ENCODE data around the gene DGKK.
"Not testable (repeated sequence)": the region's sequence is repeated elsewhere in the genome, so short reads cannot be mapped to it uniquely, and the experiment has no call there.

The DGKK gene

DNA sequence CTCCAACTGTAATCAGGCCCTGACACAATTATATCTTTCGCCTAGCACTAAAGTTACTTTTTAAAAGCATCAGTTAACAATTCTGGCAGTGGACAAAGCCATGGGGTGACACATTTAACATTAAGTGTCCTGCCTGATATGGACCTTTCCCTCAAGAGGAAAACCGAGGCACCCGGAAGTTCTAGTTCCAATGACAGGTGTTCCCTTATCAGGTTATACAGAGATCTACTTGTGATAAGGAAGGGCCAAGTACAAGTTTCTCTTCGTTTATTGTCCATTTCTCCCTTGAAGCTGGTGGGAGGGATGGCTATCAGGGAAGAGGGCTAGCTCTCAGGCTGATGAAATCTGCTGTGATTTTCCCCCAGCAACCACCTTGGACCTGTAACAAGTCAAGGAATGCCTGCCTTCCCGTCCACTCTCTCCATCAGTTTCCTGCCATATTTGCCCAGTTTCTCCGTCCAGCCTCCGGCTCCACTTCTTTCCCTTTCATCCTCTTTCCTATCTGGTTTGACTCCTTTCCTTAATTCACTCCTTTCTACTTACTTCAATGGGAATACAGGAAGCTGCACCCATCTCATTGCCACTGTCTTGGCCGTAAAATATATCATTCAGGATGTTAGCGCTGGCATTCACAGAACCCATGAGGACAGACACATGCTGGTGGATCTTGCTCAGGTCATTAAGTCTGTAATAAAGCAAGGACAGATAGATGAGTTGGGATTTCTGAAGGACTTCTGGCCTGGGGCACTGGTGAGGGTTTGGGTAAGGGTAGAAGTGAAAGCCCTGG is 95.0 kb downstream of the DGKK start:
- Mint-ChIP-seq H3K9me3 (no peaks in the 10 kb centered on the region), H3K36me3 (no peaks in the 10 kb centered on the region), H3K27ac (no peak overlapping the region), H3K4me3 (no peak overlapping the region), H3K27me3 (no peaks in the 10 kb centered on the region), H3K4me1 (no peaks in the 10 kb centered on the region)

DNA sequence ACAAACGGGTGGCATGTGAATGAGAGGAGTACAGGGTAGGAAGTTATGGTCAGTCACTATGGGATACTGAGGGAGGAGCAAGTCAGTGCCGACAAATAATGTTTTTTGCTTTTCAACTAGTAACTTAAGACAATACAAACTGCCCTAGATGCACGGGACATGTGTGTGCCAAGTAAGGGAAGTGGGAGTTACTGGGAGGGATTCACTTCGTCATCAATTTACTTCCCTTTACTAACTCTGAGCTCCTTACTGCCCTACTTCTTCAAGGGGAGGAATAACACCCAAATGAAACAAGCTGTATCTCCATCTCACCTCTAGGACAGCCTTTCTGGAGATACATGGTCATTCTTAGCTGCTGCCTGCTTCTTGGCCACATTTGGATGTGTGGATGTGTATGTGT is 97.7 kb downstream of the DGKK start:
- no peaks in the 10 kb centered on the region for H3K9me3 Mint-ChIP-seq
- H3K4me3 Mint-ChIP-seq: no peak overlapping the region
- no peaks in the 10 kb centered on the region for H3K4me1 Mint-ChIP-seq

DNA sequence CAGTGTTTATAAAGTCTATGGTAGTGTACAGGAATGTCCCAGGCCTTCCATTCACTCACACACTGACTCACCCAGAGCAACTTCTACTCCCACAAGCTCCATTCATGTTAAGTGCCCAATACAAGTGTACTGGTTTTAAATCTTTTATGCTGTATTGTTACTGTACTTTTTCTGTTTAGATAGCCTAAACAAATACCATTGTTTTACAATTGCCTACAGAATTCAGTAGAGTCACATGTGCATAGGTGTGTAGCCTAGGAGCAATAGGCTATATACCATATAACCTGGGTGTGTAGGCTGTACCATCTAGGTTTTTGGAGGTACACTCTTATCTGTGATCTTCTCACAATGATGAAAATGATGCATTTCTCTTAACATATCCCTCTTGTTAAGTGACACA is 126.7 kb downstream of the DGKK start:
- no peaks in the 10 kb centered on the region for H3K27me3 Mint-ChIP-seq
- no peaks in the 10 kb centered on the region for H3K9me3 Mint-ChIP-seq
- no peaks in the 10 kb centered on the region for H3K4me1 Mint-ChIP-seq
- no peak overlapping the region for H3K27ac Mint-ChIP-seq
- no peaks in the 10 kb centered on the region for H3K36me3 Mint-ChIP-seq
- H3K4me3 Mint-ChIP-seq: no peak overlapping the region

More for the DNA sequence above, 97.7 kb downstream of the DGKK start:
- H3K36me3 Mint-ChIP-seq: no peaks in the 10 kb centered on the region
- no peaks in the 10 kb centered on the region for H3K27me3 Mint-ChIP-seq
- H3K27ac Mint-ChIP-seq: no peak overlapping the region

DNA sequence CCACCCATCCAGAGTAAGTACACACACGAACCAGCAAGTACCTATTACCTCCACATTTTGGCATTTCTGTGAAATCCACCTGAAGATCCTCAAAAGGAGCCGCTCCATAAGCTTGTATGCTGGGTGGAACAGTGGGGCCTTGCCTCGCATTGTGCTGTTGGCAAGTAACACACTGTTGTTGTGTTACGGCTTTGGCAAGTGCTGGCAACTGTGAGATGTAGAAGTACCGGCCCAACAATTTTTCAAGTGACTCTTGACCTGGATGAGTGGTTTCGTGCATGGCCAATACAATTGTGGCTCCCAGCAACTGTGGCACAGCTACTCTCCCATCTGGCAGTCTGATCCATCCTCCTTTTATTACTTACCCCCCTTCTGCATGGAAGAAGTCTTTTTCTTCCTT is 137.3 kb downstream of the DGKK start:
- no peaks in the 10 kb centered on the region for H3K9me3 Mint-ChIP-seq
- H3K4me3 Mint-ChIP-seq: no peak overlapping the region
- H3K4me1 Mint-ChIP-seq: no peaks in the 10 kb centered on the region
- H3K27me3 Mint-ChIP-seq: no peaks in the 10 kb centered on the region
- no peaks in the 10 kb centered on the region for H3K36me3 Mint-ChIP-seq
- no peak overlapping the region for H3K27ac Mint-ChIP-seq

DNA sequence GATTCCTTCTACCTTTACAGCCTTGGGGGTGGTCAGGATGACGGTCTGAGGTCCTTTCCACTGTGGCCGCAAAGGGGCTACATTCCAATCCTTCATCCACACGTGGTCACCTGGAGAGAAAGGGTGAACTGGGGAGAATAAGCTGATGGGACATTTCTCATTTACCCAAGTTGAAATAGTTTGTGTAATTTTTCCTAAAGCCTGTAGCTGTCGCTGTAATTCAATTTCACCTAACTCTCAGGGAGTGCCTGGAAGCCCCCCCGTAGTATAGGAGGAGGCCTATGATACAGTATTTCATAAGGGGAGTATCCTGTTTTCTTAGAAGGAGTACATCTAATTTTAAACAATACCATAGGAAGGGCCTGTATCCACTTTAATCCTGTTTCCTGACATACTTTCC is 138.0 kb downstream of the DGKK start:
- not testable (repeated sequence) for H3K27ac Mint-ChIP-seq, H3K27me3 Mint-ChIP-seq, H3K9me3 Mint-ChIP-seq, H3K4me3 Mint-ChIP-seq, H3K36me3 Mint-ChIP-seq, H3K4me1 Mint-ChIP-seq

DNA sequence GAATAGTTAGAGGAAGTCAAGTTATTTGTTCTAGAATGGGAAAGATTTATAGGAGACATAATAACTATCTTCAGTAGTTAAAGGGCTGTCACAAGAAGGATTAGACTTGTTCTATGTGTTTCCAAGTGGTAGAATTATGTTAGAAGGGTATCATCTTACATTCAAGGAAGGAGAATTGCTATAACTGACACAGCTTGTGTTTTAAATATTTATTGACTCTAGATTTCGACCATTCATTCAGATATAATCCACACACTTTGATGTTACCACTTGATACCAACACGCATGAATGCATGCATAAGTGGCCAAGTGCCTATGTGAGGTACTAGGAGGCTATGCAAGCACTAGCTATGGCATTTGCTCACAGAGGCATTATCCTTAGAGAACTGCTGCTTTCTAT is 143.4 kb downstream of the DGKK start:
- Mint-ChIP-seq H3K9me3 (no peaks in the 10 kb centered on the region), H3K4me3 (no peak overlapping the region), H3K27ac (no peak overlapping the region), H3K4me1 (no peaks in the 10 kb centered on the region), H3K27me3 (no peaks in the 10 kb centered on the region), H3K36me3 (no peaks in the 10 kb centered on the region)

All from activated naive CD4-positive, alpha-beta T cell treated with anti-CD3 and anti-CD28 coated beads, Interleukin-2, amount 50 U/mL, for 24 hours (primary cell).